Urothelium cell line (cell line): ENCODE data around the gene TPRG1L.

Experiments
- DNase-seq: peaks from one replicate; pipeline ENCODE4 v3.0.0; 2011; ENCODE audit warnings: low spot score, mixed read lengths
- FAIRE-seq: peaks from 2 replicates; lab custom pipeline; 2011; peaks lifted over from hg19 to GRCh38; lab: Jason Lieb, UNC

The TPRG1L gene

DNA sequence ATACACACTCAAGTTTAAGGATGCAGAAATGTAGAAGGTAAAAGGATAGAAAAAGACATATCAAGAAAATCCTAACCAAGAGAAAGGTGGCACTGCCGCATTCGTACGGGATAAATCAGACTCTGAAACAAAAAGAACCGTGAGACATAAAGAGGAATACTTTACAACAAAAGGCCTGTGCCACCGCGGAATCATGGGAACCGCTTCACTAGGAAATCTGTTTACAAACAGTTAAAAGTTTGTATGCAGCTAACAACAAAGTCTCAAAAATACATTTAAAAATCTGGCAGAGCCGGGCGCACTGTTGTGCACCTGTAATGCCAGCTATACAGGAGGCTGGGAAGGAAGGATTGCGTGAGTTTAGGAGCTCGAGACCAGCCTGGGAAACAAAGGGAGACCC, 17.0 kb downstream of the TPRG1L start:
- FAIRE-seq, result no peak
- DNase-seq, result no peak

DNA sequence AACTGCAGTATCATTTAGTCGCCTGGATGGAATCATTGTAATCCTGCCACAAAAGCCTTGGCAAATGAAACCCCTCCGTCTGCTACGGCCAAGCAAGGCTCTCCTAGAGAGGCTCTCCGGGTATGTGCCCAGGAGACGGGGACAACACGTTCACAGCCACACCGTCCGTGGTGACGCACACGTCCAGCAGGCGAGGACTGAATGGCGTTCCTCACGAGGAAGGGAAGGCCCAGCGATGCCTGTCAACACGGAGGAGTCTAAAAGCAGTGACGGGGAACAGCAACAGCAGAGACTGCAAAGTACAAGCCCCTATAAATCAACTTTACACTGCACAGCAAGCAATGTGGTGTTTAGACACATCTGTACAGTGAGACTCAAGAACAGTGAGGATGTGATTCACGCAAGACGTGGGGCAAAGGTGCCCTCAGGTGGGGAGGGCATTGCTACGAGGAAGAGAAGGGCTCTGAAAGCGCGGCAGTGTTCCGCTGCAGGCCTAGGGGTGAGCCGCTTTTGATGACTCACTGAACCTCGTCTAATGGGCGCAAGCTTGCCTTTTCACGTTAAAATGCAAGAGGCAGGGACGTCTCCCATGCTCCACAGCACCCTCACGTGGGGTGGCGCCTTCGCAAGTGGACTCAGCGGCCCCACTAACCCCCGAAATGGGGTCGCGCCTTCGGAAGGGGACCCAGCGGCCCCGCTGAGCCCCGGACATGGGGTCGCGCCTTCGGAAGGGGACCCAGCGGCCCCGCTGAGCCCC, 18.3 kb downstream of the TPRG1L start:
- DNase-seq, result no peak
- no peak for FAIRE-seq

DNA sequence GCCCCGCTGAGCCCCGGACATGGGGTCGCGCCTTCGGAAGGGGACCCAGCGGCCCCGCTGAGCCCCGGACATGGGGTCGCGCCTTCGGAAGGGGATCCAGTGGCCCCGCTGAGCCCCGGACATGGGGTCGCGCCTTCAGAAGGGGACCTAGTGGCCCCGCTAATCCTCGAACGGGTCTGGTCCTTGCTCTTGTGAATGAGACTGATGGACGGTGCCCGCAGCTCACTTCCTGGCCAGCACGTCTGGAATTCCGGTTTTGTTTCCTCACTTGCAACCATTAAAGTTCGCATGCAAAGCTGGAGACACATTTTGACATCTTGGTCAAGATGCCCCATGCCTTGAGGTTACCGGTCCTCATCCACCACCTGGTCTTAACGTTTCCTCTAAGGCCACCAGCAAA, 19.5 kb downstream of the TPRG1L start:
- no peak for FAIRE-seq
- DNase-seq, result no peak

DNA sequence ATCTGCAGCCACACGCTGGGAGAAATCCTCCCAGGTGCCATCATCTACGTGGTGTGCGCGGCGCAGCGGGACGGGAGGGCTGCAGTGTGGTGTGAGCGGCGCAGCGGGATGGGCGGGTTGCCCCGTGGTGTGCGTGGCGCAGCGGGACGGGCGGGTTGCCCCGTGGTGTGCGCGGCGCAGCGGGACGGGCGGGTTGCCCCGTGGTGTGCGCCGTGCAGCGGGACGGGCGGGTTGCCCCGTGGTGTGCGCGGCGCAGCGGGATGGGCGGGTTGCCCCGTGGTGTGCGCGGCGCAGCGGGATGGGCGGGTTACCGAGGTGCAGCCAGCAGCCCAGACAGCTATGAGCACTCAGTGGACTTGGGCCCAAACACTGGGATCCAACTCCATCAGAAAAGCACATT, 20.4 kb downstream of the TPRG1L start:
- no peak for DNase-seq
- FAIRE-seq, result no peak

DNA sequence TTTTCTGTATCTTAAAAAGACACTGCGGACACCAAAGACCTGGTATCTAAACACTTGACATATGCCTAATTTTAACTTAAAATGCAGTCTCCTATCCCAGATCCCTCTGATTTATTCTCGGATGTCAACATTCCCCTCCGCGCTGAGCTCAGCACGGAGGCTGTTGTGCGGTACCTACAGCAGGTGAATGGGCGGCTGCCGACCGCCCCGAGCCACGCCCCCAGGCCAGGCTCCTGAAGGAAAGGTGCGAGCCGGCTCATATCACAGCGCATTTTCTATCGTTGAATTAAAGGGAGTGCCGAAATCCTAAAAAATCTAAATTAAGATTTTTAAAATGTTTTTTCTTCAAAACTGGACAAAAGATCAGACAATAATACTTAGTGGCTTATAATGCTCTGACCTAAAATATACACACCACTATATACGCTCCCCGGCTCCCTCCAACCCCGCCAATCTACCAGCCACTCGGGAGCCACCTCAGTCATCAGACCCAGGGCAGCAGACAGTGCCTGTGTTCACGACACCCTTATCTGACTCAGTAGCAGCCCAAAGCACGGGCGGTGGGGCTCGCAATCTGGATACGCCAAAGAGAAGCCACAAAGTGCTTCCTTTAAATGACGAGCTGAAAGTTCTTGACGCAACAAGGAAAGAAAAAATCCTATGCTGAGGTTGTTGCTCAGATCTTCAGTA, 21.0 kb downstream of the TPRG1L start:
- no peak for DNase-seq
- no peak for FAIRE-seq

DNA sequence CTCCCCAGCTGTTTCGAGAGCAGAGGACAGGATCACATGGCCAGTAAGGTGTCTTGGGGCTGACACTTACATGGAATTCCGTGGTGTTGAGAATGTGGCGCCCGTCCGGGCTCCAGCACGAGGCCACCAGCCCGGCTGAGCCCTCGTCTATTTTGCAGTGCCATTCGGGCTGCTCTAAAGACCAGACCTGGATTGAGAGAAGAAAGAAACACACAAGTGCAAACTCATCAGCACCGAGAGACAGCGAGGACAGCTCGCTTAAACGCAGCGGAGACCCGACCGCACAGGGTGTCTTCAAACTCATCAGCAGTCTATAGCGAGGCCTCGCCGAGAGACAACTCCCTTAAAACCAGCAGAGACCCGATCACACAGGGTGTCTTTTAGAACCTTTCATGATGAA, 21.8 kb downstream of the TPRG1L start:
- FAIRE-seq (no peak), DNase-seq (no peak)

DNA sequence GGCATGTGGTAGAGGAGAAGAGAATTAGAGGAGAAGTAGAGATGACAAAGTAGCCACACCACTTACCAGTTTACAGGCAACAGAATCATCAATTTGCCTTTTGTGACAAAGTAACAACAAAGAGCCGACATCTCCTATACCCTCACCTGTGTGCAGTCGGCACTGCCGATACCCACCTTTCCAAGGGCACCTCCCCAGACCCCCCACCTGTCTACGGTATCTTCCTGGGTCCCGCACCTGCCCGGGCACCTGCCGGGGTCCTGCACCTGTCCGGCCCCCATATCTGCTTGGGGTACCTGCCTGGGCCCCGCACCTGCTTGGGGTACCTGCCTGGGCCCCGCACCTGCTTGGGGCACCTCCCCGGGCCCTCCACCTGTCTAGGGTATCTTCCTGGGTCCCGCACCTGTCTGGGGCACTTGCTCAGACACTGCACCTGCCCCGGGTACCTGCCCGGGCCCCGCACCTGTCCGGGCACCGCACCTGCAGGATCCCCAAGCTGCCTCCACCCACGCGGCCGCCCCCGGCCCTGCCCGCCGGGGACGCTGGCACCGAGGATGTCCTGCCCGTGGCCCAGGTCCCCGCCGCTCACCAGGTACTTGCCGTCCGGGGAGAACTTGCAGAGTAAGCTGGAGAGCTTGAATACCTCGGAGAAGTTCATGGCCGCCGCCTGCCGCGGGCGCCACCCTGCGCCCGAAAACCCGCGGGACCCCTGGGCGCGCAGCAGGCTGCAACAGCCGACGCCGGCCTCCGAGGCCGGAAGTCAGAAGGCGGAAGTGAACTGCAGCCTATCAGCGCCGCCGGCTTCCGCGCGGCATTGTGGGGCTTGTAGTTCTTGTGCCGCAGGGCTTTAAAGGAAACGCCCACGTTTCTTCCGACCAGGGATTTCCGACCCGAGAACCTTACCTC, 24.8 kb downstream of the TPRG1L start, which contains the start of gene WRAP73:
WRAP73 (minus strand) TSS at position 762 of the 906 bp plus-strand sequence; CDS start at position 658, 104 bp downstream.
- FAIRE-seq, result no peak

DNA sequence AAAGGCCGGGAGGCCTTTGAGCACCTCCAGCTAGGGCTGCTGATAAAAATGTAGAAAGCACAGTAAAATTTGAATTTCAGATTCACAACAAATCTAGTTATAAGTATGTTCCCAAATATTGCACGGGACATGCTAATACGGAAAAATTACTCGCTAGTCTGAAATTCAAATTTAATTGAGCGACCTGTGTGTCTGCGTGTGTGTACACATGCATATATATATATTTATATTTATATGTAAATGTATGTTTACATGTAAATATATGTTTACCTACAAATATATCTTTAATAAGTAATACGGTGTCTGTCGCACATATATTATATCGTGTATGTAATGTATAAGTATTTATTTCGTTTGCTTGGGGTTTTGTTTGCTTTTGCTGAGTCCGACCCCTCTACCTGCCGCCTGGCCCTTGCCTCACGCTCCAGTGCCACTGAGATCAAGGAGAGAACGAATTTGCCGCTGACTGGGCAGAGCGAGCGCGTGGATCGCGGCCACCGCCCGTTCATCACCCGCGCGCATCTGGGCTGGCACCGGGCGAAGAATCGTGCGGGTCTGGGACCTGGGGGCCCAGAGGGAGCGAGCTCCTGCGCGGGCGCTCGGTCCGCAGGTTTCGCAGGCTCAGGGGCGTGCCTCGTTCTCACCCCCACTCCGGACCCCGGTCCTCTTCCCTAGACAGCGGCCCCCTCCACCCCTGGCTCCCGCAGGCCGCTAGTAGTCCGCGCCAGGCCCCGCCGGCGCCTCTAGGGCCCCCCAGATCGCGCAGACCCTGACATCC, 25.6 kb downstream of the TPRG1L start:
- FAIRE-seq, result no peak

More for the DNA sequence above, 24.8 kb downstream of the TPRG1L start, which contains the start of gene WRAP73:
- peak; percentile 90 for DNase-seq

DNA sequence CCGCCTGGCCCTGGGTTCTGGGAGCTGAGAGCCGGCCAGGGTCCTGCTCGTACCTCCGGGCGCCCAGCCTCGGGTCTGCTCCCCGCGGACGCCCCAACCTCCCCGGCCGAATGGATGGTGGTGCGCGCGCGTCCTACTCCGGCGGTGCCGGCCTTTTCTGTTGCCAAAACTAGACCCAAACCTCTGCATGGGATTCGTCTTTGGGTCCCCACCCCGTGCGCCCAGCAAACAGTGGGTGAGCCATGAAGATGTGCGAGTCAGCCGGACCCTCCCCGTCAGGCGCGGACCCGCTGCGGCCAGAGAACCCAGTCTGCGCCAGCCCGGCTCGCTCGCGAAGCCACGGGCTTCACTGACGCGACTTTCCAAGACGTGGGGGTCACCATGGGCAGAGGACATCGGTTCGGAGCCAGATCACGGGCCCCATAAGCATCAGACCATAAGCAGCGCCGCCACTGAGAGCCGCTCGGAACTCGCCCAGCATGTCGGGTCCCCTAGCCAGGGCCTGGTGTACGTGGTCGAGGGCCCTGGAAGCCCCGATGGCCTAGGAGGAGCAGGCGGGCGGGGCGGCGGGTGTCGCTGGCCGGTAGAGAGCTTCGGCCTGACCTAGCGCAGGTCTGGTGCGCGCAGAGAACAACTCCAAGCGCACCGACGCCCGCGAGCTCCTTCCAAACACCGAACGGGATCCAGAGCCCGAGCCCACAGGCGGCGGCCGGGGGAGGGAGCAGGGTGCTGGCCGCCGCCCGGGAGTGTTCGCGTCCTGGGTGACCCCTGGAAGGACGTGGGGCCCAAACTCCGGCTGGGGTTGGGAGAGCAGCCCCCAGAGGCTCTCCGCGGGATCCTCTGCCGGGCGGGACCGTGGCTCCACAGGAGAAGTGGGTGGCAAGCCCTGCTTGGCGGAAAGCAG, 26.5 kb downstream of the TPRG1L start:
- no peak for DNase-seq
- no peak for FAIRE-seq

More for the DNA sequence above, 25.6 kb downstream of the TPRG1L start:
- no peak for DNase-seq

DNA sequence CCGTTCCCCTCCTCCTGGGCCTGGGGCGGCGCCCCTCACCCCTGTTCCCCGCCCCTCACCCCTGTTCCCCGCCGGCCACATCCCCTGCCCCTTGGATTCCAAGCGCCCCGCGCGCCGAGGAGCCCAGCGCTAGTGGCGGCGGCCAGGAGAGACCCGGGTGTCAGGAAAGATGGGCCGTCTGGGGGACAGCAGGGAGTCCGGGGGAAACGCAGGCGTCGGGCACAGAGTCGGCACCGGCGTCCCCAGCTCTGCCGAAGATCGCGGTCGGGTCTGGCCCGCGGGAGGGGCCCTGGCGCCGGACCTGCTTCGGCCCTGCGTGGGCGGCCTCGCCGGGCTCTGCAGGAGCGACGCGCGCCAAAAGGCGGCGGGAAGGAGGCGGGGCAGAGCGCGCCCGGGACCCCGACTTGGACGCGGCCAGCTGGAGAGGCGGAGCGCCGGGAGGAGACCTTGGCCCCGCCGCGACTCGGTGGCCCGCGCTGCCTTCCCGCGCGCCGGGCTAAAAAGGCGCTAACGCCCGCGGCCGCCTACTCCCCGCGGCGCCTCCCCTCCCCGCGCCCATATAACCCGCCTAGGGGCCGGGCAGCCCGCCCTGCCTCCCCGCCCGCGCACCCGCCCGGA, 27.2 kb downstream of the TPRG1L start, which contains the start of gene TP73:
TP73 (plus strand) TSS at position 587 of the 618 bp plus-strand sequence. CDS start 29,850 bp downstream, outside the sequence.
- no peak for FAIRE-seq
- peak; percentile 60 for DNase-seq

DNA sequence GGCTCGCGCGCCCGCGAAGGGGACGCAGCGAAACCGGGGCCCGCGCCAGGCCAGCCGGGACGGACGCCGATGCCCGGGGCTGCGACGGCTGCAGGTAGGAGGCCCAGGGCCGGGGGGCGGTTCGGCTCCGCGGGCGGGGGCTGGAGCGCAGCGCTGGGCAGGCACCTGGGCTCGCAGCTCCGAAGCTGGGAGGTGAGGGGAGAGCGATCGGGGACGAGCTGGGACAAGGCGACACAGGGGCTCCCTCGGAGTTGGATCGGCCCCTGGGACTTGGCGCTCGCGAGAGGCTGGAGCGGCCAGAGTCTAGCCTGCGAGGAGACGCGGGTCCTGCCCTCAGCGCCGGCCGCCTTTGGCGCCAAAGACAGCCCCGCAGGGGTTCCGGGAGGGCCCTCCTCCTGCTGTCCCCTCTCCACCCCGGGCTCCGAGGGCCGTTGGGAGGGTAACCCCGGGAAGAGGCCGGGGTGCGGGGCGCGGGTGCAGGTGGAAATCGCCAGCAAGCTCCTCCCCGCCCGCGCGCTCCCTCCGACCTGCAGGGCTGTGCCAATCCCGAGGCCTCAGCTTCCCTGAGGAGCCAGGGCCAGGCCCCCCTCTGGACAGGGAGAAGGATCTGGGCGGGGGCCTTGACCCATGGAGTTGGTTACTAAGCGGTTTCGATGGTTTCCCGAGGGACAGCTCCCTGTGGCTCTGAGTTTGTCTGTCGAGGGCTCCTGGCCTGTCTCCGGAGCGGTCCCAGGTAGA, 27.9 kb downstream of the TPRG1L start:
- DNase-seq (peak; percentile 40), FAIRE-seq (no peak)

DNA sequence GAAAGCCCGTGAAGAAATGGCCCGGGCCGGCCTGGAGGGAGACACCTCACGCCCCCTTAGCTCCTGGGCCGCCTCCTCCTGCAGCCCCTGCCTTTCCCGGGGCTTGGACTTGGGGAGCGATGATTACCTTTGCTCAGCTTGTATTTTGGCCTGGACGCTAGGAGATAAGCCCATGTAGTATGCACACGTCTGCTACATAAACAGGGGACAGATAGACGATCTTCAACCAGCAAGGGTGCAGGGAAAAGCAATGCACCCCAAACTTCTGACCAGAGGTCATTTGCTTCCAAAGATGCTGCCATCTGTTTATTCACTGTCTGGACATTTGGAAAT, 28.4 kb downstream of the TPRG1L start:
- DNase-seq (no peak), FAIRE-seq (no peak)

DNA sequence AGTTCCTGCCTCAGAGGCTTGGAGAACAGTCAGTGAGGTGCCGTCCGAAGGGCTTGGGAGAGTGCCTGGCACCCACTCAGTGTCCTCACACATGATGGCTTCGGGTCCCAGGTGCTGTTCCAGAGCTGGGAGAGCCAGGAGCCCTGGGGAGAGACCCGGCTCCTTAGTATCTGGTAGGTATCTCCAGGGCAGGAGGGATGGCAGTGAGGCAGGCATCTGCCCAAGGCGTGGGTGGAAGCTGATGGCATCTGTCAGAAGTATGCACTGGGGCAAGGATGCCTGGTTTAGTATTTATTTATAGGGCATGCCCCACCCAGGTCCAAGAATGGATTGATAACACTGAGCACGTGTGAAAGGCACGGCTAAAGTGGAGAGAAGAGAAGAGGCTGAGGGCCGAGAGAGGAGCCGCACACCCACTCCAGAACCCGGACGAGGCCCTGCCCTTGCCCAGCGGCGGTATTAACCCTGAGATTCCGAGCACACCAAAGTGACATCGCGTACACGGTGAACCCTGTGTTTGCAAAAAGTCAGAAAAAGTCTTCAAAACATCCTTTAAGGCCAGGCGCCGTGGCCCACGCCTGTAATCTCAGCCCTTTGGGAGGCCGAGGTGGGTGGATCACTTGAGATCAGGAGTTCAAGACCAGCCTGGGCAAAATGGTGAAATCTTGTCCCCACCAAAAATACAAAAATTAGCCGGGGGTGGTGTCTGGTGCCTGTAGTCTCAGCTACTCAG, 29.9 kb downstream of the TPRG1L start:
- DNase-seq (no peak), FAIRE-seq (no peak)

DNA sequence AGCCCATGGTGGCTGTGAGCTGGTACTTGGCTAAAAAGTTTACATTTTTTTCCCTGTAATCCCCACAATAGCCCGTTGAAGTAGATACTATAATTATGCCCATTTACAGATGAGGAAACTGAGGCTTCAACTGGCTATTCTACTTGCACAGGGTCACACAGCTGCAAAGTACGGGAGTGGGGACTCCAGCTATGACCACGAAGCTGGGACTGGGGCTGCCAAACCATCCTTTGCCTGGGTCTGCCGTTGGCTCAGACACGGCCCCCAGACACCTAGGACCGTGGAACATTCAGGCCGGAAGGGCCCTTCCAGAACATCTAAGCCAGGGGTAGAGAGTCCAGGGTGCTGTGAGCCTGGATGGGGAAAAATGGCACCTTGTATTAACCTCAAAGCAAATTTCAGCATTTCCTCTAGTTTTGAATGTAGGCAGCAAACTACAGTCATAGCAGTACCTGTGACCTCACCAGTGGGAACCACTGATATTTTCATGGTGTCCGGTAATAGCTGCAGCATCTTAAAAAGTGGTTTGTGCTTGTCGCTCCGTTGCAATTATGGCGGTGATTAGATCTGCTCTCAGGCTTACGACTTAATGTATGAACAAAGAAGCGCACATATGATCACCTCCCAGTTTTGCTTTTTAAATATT, 31.8 kb downstream of the TPRG1L start:
- DNase-seq, result no peak
- FAIRE-seq, result no peak

DNA sequence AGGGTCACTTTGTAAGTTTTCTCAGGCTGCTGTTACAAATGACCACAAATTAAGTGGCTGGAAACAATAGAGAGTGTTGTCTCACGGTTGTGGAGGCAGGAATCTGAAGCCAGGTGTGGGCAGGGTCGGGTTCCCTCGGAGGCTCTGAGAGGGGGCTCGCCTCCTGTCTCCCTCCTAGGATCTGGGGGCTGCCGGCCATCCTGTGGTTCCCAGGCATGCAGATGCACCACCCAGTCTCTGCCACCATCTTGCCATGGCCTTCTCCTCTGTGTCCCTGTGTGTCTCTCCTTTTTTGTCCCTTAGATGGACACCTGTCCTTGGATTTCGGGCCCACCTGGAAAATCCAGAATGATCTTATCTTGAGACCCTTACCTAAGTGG, 32.3 kb downstream of the TPRG1L start:
- DNase-seq (no peak), FAIRE-seq (no peak)

DNA sequence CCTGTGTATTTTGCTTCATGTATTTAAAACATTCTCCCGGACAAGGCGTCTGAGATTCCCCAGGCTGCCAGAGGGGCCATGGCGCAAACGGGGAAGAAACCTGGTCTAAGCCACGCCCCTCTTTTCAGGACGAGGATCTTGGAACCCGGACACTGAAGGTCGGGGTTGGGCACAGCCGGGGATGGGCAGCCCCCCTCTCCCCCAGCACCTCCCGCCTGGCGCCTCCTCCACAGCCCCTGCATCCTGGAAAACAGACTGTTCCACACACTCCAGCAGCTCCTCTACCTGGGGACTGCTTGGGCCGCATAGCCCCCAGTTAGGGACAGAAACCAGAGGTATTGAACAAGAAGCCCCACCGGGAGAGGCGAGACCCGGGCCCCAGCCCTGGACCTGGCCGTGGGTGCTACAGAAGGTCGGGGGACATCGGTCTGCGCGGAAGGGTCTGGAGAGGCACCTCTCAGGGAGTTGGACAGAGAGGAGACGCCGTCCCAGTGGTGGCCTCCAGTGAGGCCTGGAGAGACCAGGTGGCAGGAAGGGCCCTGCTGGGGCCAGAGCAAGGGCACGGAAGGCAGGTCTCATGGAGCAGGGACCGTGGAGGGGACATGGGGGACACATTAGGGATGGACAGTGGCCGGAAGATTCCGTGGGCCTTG, 32.9 kb downstream of the TPRG1L start:
- FAIRE-seq (no peak), DNase-seq (no peak)

DNA sequence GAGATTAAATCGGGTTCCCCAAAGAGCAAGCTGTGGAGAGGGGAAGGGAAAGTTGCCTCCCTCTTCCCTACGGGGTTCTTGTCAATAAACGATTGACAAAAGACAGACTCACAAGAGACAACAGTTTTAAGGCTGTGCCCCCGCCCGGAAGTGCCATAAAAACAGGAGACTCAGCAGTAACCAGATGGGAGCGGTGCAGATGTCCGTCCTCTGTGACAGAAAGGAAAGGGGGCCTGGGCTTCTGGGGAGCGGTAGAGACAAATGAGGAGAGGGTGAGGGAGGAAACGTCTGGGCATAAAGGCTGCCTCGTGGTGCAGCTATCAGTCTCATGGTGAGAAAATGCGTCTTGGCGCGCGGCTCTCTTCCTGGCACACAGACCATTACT, 33.4 kb downstream of the TPRG1L start:
- FAIRE-seq (no peak), DNase-seq (no peak)
